MG63 (cell line): Measurements from ENCODE around the gene OR14A2. TPM values are rescaled to one million over a fixed set of nuclear protein-coding genes. Genes with fewer than 3 reads are reported as not detected.

Experiments
- DNase-seq: peaks from one replicate; pipeline ENCODE4 v3.0.0-alpha.2; 2020
- H3K27me3 ChIP-seq: fragments of 250-450 bp; sonication (Bioruptor Pico); 2 replicates; pipeline ENCODE4 v1.5.1; 2020; ENCODE audit warnings: mild to moderate bottlenecking, moderate library complexity
- H3K36me3 ChIP-seq: fragments of 250-450 bp; sonication (Bioruptor Pico); 2 replicates; pipeline ENCODE4 v1.5.1; 2020; ENCODE audit warnings: mild to moderate bottlenecking, moderate library complexity
- H3K4me3 ChIP-seq: fragments of 250-450 bp; sonication (Bioruptor Pico); 2 replicates; pipeline ENCODE4 v1.5.1; 2020; ENCODE audit warnings: mild to moderate bottlenecking, moderate library complexity
- H3K9me3 ChIP-seq: fragments of 250-450 bp; sonication (Bioruptor Pico); 2 replicates; pipeline ENCODE4 v1.5.1; 2020; ENCODE audit warnings: mild to moderate bottlenecking, moderate library complexity
- total RNA-seq: library from RNA; depleted of rRNA; stranded (reverse); fragments of >200 nt; shearing (Covaris generic); gene quantifications from 2 replicates; pipeline ENCODE4 v1.2.3, GENCODE V29; 2014; ENCODE audit warnings: low replicate concordance; rRNA removed

Gene OR14A2
- total RNA-seq, 1 experiment from 2014 or later = not detected

- no peak overlapping the region for H3K4me3 ChIP-seq
- DNase-seq = peak; percentile 53
- no peaks in the 10 kb centered on the region for H3K9me3 ChIP-seq
- no peaks in the 10 kb centered on the region for H3K27me3 ChIP-seq
- no peaks in the 10 kb centered on the region for H3K36me3 ChIP-seq
These were observed 66.5 kb downstream of the OR14A2 start for GRCh38 chr1:247681288-247681897.

- no peak for DNase-seq
- Histone ChIP-seq H3K9me3 (no peaks in the 10 kb centered on the region), H3K36me3 (no peaks in the 10 kb centered on the region), H3K4me3 (no peak overlapping the region), H3K27me3 (no peaks in the 10 kb centered on the region)
These were observed 67.8 kb downstream of the OR14A2 start for GRCh38 chr1:247680171-247680570.

GRCh38 chr1:247679639-247680038, 68.3 kb downstream of the OR14A2 start, which contains the start of gene OR13G1:
Gene OR13G1, minus strand, starts transcription at chr1:247679739. Its CDS starts 6,698 bp downstream, at chr1:247673041.
- no peak for DNase-seq
- no peaks in the 10 kb centered on the region for H3K36me3 ChIP-seq
- H3K27me3 ChIP-seq = no peaks in the 10 kb centered on the region
- no peak within 1 kb of the TSS for H3K4me3 ChIP-seq
- no peaks in the 10 kb centered on the region for H3K9me3 ChIP-seq

Other genes with a start within 250 kb of the OR14A2 start
- gene OR2C3, start 211.7 kb downstream of the OR14A2 start, total RNA-seq = not detected in 2 replicates
- not detected in 2 replicates for gene GCSAML, start 199.0 kb downstream of the OR14A2 start, total RNA-seq
- gene OR2G2, start 159.8 kb downstream of the OR14A2 start, total RNA-seq = not detected in 2 replicates
- gene OR2G3, start 142.6 kb downstream of the OR14A2 start, total RNA-seq = not detected in 2 replicates
- gene OR13G1, start 68.4 kb downstream of the OR14A2 start, total RNA-seq = not detected in 2 replicates
- gene OR6F1, start 31.5 kb downstream of the OR14A2 start, total RNA-seq = not detected in 2 replicates
- gene OR14K1, start 9.5 kb downstream of the OR14A2 start, total RNA-seq = not detected in 2 replicates
- gene OR1C1, start 12.4 kb upstream of the OR14A2 start, total RNA-seq = not detected in 2 replicates
- gene OR14A16, start 76.0 kb upstream of the OR14A2 start, total RNA-seq = not detected in 2 replicates
- not detected in 2 replicates for gene OR11L1, start 93.8 kb upstream of the OR14A2 start, total RNA-seq
- gene TRIM58, start 109.0 kb upstream of the OR14A2 start, total RNA-seq = 10.8 and 13.7 TPM in 2 replicates
- gene OR2W3, start 147.4 kb upstream of the OR14A2 start, total RNA-seq = 1.7 and 4.0 TPM in 2 replicates
- not detected in 2 replicates for gene OR2T8, start 172.1 kb upstream of the OR14A2 start, total RNA-seq
- gene OR2AJ1, start 176.7 kb upstream of the OR14A2 start, total RNA-seq = not detected in 2 replicates
- gene OR2L8, start 200.7 kb upstream of the OR14A2 start, total RNA-seq = not detected in 2 replicates
- not detected in 2 replicates for gene OR2AK2, start 217.1 kb upstream of the OR14A2 start, total RNA-seq